IPS-NIHi11 (cell line): ENCODE results near the gene YWHAQ.
"Not testable (repeated sequence)": the region's sequence is repeated elsewhere in the genome, so short reads cannot be mapped to it uniquely, and the experiment has no call there.

Experiments
- DNase-seq: peaks from one replicate; pipeline ENCODE4 v3.0.0; 2012; ENCODE audit warnings: mixed read lengths, low spot score

The YWHAQ gene

DNA sequence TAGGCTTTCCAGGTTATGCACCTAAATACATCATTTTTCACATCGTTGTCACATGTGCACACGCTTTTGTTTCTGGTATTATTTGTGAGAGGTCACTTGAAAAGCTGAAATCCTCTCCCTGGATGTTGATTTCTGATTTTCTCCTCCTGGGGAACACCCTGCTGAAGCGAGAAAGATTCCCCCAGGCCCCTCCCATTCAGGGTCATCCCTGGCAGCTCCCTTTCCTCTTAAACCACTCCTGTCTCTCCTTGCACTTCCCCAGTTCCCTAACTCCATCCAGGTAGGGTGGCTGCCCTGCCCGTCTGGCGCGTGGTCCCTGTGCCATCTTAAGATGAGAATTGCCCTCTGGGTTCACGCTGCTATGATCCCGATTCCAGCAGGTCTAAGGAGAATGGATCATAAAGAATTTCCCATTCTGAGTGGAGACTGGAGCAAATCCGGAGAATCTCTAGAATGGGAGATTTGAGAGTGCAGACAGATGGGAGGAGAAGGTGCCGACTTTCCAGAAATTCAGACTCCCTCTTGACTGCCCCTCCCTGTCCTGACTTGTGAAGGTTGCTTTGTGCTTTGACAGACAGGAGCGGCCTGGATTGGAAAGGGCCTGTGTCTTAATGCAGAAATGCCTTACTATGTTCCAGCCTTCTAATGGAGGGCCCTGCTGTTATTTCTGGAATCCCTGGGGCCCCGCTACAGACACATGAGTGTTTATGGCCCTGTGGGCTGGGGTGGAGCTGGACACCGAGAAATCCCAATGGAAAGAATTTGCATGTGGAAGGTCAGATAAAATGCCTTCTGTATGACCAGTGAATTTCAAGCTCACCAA is 1.3 kb upstream of the YWHAQ start:
- DNase-seq, result peak; percentile 60

DNA sequence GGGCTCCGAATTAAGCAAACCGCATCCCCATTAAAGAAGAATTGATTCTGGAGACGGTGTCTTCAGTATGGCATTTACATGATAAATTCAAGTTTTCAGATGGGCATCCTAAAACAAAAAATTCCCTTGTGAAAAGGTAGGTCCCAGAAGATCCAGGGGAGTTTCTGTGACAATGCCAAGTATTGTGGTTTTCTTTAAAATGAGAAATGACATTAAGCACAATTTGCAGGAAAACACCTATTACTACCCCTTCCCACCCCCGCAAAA is 689 bp upstream of the YWHAQ start:
- no peak for DNase-seq

DNA sequence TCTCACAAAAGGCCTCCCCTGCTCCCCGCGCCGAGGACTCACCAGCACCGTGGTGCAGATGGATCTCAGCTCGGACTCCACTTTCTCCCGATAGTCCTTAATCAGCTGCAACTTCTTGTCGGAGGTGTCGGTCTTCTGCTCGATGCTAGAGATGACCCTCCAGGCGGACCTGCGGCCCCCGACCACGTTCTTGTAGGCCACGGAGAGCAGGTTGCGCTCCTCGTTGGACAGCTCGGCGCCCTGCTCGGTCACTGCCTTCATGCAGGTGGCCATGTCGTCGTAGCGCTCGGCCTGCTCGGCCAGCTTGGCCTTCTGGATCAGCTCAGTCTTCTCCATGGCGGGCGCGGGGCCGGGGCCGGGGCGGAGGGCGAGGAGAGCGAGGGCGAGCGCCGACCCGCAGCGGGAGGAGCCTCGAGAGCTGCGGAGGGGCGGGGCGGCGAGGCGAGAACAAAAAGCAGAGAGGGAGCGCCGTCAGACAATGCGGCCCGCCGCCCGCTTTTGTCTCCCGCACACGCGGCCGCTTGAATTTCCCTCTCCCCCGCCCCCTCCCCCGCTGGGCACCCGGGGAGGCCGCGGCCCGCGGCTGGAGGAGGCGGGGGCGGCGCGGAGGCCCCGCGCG is 571 bp downstream of the YWHAQ start:
- DNase-seq, result peak; percentile 85

DNA sequence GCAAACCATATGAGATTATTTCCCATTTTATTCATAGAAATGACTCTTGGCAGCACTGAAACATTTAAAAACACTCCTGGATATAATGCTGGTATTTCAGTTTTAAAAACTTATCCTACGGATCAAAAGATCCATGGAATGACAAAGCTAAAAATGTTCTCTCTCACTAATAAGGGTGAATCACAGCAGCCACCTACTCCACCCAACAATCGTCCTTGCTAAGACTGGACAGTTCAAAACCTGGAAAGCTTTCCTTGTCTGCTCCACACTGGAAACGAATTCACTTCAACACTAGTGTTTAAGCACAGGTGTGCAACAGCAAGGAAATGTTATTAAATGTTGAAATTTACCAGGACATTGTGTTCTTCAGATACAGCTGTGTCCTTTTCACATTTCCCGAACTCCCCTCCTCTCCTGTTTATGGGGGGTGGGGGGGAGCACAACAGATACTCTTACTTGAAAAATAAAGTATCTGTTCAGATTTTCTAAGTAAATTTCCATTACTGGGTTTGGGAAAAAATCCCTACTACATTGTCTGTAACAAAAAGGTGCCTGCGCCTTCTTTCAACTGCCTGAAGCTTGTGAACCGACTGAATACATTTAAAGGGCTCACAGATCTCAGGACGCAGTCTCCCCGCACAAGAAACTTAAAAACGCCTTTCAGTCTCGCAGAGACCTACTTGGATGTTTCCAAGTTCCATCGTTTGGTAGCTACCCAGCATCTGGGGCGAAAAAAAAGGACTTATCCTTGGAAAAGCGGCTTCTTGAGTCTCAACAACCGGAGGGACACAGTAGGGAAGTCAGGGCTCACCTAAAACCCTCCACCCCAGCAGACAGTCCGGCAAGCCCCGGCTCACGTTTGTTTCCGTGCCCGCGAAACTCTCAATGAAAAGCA is 1.3 kb downstream of the YWHAQ start:
- no peak for DNase-seq

DNA sequence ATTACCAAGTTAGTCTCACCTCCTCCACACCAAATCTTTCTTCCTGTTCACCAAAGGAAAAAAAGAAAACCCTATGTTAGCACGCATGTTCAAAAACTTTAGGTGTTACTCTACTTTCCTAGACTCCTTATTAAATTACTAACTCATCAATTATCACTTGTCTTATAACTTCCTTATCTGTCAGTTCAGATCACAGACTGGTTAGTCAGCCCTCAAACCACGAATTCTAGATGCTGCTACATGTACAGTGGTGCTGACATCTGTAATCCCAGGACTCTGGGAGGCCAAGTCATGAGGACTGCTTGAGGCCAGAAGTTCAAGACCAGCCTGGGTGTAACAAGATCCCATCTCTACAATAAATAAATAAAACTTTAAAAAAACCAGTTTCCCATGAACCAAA is 3.5 kb downstream of the YWHAQ start:
- no peak for DNase-seq

DNA sequence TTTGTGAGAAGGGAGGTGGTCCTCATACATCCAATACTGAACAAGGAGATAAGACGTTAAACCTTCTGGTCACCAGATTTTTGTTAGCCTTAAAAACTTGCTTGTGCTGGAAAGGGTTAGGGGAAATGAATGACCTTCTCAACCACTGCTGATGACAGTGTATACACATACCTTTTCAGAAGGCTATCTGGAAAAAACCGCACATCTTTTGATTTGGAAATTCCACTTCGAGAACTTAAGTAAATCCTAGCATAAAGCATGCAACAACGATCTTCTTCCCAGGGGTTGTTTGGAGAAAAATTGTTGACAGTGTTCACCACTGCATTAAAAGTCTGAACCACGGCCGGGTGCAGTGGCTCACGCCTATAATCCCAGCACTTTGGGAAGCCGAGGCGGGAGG is 7.6 kb downstream of the YWHAQ start:
- DNase-seq, result no peak

DNA sequence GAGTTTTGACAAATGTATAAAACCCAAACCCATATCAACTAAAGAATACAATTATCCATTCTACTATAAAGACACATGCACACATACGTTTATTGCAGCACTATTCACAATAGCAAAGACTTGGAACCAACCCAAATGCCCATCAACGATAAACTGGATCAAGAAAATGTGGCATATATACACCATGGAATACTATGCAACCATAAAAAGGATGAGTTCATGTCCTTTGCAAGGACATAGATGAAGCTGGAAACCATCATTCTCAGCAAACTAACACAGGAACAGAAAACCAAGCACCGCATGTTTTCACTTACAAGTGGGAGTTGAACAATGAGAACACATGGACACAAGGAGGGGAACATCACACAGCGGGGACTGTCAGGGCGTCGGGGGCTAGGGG is 9.1 kb downstream of the YWHAQ start:
- DNase-seq, result not testable (repeated sequence)

DNA sequence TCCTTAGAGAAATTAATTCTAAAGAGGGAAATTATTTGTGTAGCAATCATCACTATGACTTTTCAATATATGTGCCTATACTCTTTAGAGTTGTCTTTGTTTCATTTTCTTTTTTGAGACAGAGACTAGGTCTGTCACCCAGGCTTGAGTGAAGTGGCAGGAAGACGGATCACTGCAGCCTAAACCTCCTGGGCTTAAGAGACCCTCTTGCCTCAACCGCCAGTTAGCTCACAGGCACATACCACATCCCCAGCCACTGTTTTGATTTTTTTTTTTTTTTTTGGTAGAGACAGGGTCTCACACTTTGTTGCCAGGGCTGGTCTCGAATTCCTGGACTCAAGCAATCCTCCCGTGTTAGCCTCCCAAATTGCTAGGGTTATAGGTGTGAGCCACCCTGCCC is 12.4 kb downstream of the YWHAQ start:
- DNase-seq, result no peak

DNA sequence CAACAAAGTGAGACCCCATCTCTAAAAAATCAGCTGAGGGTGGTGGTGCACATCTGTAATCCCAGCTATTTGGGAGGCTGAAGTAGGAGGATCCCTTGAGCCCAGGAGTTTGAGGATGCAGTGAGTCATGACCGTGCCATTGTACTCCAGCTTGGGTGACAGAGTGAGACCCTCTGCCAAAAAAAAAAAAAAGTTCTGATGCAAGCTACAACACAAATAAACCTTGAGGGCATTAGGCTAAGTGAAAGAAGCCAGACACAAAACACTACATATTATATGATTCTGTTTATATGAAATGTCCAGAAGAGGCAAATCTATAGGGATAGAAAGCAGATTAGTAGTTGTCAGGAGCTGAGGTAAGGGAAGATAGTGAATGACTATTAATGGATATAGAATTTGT is 13.0 kb downstream of the YWHAQ start:
- DNase-seq, result no peak

DNA sequence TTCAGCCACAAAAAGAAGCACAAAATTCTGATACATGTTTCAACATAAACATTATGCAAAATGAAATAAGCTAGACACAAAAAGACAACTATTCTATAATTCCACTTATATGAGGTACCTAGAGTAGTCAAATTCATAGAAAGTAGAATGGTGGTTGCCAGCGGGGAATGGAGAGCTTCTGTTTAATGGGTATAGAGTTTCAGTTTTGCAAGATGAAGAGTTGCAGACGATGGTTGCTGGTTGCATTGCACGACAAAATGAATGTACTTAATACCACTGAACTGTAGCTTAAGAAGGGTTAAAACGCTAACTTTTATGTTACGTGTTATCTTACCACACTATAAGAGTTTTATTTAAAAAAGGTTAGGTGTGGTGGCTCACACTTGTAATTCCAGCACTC is 13.5 kb downstream of the YWHAQ start:
- no peak for DNase-seq

DNA sequence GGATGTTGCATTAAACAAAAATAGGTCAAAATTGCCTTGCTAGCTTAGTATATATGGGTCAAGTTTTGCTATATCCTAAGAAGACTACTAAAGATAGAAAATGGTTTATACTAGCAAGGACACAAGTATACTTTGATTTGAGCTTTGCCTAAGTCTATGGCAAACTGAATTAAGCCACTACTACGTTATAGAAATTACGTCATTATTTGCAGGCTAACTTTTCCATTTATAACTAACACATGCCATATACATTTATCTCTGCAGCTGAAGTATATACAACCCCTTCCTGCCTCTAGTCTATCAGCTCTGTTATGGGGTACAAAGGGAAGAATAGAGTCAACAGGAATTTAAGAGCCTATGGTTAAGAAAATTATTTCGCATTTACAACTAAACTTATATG is 16.2 kb downstream of the YWHAQ start:
- no peak for DNase-seq

DNA sequence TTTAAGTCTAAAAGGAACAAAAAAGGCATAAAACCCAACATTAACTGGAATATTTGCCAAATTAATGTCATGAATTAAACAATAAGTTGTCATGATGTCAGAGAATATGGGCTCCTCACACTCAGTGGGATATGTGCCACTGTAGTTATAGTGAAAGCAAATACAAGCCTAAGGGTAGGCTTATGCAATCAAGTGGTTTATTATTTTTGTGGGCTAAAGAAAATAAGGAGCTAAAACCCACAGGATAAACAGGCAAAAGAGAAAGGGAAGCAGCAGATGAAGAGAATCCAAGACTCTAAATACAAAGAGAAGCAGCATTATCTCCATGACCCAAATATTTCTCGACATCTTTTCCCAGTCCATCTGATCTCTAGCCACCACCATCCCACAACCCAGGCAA is 17.5 kb downstream of the YWHAQ start:
- DNase-seq, result no peak

DNA sequence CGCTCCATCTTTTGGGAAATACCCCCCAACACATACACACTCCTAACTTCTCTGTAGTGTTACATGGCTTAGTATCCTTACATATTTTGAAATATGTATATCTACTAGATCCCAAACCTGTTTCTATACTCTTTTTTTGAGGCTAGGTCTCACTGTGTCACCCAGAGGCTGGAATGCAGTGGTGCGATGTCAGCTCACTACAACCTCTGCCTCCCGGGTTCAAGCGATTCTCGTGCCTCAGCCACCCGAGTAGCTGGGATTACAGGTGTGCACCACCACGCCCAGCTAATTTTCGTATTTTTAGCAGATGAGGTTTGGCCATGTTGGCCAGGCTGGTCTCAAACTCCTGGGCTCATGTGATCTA is 19.3 kb downstream of the YWHAQ start:
- not testable (repeated sequence) for DNase-seq

DNA sequence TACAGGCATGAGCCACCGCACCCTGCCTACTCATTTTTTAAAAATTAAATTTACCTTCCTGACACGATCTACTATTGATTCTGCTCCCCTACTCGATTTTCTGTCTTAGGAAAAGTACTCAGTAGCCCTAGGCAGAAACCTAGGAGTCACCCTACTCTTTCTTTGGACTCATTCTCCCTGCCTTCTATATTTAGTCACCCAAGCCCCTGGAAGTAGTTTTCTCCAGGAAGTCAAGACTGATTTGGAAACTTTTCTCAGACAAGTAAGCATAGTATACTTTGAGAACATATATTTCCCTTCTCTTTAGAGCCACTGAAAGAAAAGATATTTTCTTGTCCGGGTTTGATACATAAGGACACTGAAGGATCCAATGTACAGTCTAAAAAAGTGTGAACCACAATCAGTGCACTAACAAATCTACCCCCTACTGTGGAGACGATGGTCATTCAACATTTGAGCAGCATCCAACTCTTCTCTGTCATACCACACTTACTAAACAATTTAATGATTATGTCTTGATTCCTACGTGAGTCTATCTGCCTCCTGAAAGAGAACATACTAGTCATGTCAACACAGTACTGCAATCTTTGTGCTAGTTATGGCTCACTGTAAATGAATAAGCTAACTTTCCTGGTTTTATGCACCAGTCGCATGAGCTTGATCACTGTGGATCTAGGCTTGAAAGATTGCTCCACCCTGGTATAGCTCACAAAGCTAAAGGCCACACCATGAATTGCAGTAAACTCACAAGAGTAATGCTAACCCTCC is 19.8 kb downstream of the YWHAQ start:
- no peak for DNase-seq

DNA sequence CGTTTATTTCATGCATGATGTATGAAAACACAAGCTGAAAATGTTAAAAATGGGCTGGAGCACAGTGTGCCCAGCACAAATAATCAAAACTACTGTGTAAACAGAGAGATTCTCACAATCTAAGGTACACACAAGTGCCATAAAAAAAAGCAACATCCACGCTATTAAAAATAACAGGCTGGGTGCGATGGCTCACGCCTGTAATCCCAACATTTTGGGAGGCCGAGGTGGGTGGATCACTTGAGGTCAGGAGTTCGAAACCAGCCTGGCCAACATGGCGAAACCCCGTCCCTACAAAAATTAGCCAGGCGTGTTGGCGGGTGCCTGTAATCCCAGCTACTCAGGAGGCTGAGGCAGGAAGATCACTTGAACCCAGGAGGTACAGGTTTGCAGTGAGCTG is 22.3 kb downstream of the YWHAQ start:
- not testable (repeated sequence) for DNase-seq

DNA sequence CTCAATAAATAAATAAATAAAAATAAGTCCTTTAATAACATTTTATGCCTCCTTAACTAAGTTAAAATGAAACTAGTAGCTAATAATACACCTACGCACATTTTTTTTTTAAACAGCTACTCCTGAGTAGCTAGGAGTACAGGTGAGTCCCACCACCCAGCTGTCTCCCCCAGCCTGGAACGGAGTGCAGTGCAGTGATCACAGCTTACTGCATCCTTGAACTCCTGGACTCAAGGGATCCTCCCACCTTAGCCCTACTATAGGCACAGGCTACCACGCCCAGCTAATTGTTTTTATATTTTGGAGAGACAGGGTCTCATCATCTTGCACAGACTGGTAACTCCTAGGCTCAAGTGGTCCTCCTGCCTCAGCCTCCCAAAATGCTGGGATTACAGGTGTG is 28.4 kb downstream of the YWHAQ start:
- DNase-seq, result no peak

DNA sequence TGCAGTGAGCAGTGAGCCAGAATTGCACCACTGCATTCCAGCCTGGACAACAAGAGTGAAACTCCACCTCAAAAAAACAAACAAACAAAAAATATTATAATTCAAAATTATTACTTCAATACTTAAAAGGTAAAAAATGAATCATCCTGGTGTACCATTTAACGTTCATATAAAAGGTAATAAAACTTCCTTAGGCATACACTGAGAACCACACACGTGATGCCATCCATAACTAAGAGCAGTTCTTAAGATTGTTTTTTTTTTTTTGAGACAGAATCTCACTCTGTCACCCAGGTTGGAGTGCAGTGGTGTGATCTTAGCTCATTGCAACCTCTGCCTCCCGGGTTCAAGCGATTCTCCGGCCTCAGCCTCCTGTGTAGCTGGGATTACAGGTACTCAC is 29.4 kb downstream of the YWHAQ start:
- DNase-seq, result no peak

DNA sequence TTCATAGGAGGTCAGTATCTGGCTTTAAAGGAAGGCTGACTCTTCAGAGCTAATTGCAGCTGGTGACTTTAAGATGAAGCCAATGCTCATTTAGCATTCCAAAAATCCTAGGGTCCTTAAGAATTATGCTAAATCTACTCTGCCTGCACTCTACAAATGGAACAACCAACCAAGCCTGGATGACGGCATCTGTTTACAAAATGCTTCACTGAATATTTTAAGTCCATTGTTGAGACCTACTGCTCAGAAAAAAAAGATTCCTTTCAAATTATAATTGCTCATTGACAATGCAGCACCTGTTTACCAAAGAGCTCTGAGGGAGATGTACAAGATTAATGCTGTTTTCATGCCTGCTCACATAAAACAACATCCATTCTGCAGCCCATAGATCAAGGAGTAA is 31.4 kb downstream of the YWHAQ start:
- no peak for DNase-seq

DNA sequence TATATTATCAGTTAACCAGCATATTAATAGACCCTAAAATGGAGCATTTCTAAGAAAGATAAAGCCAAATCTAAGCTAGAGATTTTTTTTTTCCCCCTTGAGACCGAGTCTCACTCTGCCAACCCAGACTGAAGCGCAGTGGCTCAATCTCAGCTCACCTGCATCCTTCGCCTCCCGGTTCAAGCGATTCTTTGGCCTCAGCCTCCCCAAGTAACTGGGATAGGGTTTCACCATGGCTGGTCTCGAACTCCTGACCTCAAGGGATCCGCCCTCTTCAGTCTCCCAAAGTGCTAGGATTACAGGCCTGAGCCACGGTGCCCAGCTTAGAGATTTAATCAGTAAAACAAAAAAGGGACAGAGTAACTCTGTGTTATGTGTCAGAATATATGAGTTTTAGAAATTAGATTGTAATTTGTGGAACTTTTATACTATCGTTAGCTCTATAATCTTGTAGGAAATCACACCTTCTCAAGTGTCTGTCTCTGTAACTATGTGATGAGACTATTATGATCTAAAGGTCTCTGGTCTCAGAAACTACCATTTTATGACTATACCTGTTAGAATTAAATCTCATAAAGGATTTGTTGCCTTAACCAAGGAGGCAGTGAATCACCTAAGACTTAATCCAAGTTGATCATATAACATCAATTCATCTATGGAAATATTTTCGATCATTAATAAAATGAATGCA is 34.0 kb downstream of the YWHAQ start:
- no peak for DNase-seq

DNA sequence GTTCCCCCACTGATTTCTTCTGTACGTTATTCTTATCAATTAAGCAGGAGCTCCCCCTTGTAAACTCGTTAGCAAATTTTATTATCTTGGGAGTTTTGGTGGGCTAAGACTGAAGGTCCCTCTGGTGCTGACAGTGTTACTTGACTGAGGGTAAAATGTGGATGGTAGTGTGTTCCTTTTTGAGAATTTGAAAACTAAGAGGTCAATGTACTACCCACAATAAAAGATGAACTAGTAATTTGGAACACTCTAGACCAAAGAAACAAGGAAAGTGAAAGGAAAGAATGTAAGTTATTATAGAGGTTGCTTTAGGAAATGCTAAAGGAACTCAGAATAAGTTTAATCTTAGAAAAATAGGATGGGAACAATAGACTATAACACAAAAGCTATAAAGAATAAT is 35.1 kb downstream of the YWHAQ start:
- no peak for DNase-seq

DNA sequence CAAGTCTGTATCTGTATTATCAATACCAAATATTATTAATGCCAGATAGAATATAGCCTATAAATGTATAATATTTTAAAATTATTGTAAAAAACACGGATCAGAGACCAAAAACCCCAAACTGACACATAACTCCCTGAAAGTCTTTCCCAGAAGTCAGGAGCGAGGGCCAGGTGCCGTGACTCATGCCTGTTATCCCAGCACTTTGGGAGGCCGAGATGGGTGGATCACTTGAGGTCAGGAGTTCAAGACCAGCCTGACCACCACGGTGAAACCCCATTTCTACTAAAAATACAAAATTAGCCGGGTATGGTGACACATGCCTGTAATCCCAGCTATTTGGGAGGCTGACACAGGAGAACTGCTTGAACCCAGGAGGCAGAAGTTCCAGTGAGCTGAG is 35.5 kb downstream of the YWHAQ start:
- DNase-seq, result not testable (repeated sequence)
